RPMI8226 (cell line): ENCODE measurements around the gene MRPL36.
A peak's percentile ranks its signal among the peaks of the same experiment; 100 is the strongest.
"Not testable (repeated sequence)": the region's sequence is repeated elsewhere in the genome, so short reads cannot be mapped to it uniquely, and the experiment has no call there.

Experiments used
- DNase-seq: peaks from one replicate; pipeline ENCODE4 v3.0.0-alpha.2; 2015

Gene MRPL36

DNA sequence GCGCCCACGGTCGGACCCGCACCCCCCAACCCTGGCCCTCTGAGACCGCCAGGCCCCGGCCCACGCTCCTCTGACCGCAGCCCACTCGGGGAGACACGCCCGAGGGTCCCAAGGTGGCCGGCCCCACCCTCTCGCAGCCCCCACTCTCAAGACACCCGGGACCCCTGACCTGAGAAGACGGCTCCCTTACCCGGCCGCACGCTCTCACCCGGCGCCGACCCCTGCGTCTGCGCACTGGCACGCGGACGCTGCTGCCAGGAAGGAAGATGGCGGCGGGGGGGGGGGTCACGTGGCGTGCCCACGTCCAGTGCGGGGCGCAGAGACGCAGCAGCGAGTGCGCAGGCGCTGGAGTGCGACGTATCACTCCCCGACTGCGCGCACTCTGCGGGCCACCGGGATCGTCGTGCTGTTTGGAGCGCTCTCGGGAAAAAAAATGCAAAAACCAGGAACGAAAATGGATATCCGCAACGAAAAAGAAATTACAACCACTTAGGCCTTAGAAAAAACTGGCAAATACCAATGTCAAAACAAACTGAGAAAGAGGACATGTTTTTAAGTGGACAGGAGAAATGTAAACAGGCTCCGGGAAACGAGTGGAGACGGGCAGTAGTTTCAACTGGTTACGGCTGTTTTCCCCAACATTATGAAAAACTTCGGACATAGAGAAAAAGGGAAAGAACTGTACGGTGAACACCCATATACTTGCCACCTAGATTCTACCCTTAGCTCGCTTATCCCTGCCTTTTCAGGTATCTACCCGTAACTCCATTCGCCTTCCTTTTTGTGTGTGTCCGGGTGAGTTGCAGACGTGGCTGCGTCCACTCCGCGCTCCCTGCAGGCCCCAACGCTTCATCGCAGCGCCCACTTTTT lies at the start of gene MRPL36:
MRPL36 (minus strand) TSS at position 236 of the 870 bp plus-strand sequence. CDS start 902 bp downstream, outside the sequence.
- DNase-seq = peak; percentile 98

DNA sequence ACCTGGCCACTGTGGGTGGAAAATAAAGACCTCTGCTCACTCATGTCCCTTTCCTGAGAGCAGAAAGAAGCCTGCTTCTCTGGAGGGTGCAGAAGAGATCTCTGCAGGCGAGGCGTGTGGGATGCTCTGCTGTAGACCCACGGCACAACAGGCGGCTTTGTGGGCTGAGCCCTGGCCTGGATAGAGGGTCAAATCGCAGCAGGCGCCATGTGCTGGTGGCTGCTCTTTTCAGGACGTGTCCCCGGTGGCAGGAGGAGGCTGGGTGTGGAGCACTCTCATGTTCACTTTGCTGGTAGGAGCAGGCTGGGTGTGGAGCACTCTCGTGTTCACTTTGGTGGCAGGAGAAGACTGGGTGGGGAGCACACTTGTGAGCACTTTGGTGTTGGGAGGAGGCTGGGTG lies 48.0 kb upstream of the MRPL36 start:
- no peak for DNase-seq

DNA sequence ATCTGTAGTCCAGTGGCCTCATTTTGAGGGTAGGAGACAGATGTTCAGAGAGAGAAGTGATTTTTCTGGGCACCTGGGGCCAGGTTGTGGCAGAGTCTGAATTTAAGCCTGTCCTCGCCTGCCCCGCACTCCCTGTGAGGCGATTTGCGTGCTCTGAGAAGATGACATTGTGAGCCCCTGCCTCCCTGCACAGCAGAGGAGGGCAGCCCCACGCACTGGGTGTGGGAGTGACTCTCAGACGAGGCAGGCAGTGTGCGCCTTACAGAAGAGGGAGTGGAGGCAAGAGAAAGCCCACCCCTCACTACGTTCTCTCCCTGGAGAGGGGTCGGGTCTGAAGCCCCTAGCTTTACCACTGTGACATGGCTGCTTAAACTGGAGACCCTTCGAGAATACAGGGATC lies 47.4 kb upstream of the MRPL36 start:
- no peak for DNase-seq

DNA sequence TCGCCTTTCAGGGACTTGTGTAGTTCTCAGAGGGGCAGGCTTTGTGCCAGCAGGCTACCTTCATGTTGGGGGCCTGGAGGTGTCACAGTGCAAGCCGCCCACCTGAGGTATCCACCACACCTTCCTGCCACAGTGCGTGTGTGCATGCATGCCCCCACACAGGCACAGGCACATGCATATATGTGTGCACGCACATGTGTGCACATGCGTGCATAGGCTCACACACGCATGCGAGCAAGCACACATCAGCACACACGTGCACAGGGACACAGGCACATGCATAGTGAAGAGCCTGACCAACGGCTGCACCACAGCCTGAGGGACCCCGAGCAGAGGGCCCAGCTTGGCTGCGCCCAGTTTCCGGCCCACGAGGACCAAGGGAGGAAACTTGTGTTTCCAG lies 46.9 kb upstream of the MRPL36 start:
- DNase-seq = no peak

DNA sequence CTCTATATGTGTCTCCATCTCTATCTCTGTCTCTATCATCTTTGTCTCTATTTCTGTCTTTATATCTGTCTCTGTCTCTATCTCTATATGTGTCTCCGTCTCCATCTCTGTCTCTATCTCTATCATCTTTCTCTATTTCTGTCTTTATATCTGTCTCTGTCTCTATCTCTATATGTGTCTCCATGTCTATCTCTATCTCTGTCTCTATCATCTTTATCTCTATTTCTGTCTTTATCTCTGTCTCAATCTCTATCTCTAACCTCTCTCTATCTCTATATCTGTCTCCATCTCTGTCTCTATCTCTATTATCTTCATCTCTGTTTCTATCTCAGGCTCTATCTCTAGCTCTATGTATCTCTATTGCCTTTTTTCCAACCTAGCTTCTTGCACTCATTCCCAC lies 46.1 kb upstream of the MRPL36 start:
- DNase-seq = no peak

DNA sequence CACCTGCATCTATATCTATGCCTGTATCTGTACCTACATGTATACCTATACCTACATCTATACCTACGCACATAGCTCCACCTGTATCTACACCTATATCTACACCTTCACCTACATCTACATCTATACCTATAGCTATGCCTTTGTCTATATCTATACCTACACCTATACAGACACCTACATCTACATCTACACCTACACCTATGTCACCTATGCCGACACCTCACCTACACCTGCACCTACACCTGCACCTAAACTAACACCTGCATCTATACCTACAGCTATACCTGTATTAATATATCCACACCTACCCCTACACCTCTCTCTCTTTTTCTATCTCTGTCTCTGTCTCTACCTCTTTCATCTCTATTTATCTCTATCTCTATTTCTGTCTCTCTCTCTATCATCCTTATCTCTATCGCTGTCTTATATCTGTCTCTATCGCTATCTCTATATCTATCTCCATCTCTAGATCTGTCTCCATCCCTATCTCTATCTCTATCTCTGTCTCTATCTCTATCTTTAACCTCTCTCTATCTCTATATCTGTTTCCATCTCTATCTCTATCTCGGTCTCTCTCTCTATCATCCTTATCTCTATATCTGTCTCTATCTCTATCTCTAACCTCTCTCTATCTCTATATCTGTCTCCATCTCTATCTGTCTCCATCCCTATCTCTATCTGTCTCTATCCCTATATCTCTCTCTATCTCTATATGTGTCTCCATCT lies 45.2 kb upstream of the MRPL36 start:
- no peak for DNase-seq

DNA sequence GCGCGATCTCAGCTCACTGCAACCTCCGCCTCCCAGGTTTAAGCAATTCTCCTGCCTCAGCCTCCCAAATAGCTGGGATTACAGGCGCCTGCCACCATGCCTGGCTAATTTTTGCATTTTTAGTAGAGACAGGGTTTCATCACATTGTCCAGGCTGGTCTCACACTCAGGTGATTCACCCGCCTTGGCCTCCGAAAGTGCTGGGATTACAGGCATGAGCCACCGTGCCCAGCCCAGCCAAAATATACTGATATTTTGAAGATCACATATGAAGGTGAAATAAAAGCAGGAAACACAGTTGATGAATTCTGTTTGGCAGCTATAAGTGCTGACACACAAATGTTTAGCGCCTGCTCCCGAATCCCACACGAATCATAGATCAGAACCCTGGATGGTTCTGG lies 44.1 kb upstream of the MRPL36 start:
- not testable (repeated sequence) for DNase-seq

DNA sequence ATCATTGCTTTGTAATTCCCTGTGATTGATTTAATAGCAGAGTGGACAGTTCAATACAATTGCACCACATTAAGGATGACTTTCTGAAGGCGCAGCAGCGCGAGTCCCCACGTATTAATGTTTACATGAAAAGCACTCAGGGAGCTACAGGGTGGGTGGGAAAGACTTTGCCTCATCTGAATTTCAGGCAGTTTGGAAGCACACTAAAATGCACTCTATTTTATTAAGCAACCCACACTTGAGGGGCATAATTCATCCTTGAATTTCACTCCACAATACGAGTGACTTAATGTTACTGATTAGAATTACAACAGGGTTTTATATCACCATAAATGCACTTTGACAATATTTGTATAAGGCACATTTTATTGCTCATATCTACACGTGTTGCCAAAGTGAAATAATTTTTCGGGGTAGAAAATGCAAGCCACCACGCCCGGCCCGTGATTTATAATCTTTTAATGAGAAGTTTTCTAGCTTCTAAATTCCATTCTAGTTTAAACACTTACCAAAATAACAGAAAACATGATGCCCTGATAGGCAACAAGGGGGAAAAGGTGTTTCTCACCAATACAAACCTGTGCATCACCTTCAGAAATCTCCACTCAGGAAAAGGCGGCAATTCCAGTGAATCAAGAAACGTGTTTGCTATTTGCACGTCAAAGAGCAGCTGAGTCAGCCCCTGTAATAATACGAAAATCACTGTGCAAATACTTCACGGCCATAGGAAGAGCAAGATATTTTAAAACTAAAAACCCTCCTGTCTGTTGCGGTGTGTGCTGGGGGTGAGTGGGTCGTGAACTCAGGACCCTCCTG lies 42.6 kb upstream of the MRPL36 start:
- no peak for DNase-seq

DNA sequence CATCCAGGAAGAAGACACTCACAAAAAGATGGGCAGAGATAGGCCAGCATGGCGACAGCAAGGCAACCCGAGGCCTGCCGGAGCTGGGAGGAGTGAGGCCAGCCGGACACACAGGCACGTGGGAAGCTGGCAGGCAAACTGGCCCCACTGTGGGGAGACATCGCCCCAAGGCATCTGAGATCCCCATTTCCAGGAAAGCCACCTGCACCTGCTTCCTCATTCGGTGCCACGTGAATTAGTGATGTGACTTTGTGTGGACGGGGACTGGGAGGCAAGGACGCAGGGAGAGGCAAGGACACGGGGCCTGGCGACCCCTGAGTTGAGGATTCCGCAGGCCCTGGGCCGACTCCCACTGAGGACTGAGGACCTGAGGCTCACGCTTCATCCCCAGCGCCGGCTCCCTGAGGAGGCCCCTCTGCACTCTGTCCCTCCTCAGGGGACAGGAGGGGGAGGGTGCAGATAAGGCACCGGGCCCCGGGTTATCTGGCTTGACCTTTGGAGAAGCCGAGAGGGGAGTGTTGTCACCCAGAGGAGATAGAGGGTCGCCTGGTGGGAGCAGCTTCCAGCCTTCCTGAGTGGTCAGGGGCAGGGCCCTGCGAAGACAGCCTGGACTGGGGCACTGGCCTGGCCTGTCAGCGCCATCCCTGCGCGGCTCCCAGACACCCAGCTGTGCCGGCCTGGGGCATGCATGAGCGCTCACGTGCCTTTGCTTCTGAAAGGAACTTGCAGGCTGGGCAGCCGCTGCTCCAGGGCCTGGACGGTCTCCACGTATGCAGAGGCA lies 41.3 kb upstream of the MRPL36 start:
- no peak for DNase-seq

DNA sequence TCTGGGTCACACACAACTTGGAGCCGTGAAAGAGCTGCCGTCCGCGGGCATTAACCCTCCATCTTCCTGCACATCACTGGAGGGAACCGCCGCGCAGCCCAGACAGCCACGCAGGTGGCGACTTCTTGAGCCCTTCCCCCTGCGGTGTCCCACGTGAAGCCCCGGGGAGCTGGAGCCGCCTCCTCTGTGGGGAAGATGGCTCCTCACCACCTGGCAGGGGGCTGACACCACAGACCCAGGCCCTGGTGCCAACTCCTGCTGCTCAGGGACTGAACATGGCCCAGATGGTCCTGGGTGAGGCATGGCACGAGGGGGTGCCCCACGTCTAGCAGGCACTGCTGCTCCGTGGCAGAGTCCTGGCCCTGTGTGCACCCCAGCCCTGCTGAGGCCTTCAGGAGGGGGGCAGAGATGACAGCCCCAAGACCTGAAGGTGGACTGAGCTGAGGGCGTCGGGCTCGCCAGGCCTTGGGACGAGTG lies 40.5 kb upstream of the MRPL36 start:
- no peak for DNase-seq

DNA sequence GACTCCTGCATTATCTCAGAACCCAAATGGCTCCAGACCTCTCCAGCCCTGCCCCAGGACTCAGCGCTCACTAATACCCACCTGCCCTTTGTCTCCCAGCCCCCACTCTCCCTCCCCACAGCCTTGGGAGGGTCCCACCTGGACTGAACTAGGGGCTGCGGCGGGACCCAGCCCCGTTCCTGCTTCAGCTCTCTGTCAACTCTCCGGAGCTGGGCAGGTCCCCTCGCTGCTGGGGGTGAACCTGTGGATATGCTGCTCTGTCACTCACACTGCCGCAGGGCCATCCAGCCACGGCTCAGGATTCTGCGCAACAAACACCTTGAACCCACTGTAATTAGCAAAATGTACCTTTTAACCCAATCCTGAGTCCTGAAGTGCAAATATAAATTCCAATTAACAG lies 38.4 kb upstream of the MRPL36 start:
- DNase-seq = no peak

DNA sequence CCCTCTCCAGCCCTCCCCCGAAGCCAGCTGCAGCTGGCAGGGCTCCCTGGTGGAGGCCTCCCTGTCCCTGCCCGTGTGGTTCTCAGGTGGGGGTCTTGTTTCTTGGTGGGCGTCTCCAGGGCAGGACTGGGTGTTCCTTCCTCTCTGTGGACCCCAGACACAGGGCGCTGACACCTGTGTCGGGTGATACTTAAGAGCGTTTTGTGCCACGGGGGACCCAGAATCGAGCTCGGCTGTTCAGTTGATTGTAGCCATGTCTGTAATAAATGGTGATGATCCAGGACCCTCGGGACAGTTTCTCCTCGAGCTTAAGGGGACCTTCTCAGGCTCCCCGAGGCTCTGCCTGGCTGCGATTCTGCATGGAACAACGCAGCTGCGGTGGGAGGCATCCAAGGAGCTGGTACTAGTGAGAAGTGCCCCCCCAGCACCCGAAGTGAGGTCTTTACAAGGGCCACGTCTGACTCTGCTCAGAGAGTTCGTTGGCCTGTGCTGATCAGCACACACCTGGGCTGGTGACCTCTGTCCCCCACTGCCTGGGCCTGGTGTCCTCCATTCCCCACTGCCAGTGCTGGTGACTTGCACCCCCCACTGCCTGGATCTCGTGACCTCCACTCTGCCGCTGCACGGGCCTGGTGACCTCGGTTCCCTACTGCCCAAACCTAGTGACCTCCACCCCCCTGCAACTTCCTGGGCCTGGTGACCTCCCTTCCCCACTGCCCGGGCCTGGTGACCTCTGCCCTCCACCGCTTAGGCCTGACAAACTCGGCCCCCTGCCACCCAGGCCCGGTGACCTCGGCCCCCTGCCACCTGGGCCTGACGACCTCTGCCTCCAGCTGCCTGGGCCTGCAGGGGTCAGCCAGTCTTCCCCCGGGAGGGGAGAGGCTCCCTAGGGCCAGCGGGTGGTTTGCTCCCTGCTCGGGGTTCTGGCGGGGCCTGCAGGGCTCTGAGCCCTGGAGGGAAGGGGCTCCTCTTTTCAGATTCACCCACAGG lies 37.5 kb upstream of the MRPL36 start:
- DNase-seq = no peak

DNA sequence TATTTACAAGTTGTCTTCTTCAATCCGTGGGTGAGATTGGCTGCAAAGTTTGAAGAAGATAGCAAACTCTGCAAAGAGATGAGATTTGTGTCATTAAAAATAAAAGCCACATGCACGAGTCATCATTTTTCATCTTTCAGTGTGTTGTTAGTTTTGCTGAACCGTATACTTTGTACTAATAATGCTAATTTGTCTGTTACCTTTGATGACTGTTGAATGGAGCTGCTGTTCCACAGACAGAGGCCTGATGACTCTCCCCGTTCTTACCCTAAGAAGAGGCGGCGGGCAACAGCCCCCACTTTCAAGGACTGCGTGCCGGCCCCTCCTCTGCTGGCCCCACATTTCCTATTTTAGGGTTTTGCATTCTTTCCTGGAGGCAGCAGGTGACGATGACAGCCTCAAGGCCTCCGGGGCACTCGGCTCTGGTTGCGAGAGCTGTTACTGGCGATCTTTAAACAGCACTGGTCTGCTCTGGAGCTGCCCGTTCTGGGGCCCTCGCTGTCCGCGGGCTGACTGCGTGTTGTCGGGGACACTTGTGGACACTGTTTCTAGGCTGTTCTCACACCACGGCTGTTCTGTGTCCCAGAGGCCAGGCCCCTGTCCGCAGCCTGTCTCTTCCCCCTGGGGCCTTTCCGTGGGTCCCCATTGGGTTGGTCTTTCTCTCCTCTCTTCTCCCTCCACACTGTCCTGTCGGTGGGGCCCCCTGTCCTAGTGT lies 36.7 kb upstream of the MRPL36 start:
- peak; percentile 59 for DNase-seq

DNA sequence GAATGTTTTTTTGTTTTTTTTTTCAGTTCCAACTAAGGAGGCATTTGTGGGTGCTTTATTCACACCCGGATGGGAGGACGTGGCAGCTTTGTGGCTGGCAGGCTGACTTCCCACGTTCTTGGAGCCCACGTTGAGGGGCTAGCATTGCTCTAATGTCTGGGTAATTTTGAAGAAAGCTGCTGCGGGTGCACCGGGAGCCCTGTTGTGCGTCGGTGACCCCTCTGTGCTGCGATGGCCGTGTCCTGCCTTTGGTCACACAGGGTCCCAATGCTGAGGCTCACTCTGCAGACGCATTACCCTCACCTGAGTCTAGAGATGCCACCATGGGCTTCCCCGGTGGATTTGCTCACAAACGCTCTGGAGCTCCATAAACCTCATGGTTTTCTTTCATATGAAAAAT lies 35.8 kb upstream of the MRPL36 start:
- no peak for DNase-seq

DNA sequence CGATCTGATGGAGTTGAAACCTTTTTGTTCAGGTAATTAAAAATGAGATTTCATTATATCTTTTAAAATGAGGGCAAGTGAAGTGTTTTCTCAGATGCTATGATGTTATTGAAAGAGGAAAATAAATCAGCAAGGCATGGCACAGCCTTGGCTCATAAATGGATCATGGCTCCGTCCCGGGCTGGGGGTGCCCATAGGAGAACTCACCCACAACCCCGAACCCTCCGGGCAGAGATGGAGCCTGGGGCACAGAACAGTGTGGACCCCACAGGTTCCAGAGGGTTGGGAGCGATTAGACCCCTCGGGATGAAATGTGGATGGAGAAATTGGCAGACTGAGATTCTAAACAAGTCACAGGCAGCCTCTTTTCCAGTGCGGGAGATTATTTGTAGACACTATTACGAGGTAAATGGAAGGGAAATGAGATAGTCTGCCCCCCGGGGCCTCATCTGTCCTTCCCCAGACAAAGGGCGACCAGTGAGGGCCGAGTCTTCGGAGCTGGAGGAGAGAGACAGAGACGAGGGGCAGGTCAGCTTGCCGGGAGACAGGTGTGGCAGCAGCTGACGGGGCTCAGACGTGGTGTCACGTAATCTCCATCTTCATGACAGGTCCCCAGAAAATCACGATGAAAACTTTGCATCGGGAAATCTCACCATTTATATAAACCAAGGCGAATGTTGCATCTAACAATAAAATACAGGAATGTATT lies 35.2 kb upstream of the MRPL36 start:
- no peak for DNase-seq

DNA sequence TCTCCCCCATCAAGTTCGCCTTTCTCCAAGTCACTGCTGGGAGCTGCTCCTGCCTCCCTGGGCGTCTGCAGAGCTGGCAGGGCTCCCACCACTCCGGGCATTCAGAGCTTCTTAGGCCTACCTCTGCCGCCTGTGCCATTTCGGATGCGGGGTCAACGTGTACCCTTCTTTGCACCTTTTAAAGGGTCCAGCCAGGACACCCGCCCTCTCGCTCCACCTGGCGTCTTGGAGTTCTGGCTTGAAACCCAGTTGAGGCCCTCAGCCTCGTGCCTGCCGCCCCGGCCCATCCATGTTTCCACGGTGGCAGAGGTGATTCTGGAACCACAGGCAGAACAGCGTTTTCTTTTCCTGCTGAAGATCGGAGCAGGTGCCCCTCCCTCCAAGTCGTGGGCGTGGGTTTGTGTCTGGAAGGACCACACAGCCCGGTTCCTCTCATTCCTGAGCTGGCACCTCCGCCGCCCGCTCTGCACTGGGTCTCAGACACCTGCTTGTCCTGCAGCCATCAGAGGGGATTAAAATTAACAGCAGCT lies 34.5 kb upstream of the MRPL36 start:
- DNase-seq = no peak

DNA sequence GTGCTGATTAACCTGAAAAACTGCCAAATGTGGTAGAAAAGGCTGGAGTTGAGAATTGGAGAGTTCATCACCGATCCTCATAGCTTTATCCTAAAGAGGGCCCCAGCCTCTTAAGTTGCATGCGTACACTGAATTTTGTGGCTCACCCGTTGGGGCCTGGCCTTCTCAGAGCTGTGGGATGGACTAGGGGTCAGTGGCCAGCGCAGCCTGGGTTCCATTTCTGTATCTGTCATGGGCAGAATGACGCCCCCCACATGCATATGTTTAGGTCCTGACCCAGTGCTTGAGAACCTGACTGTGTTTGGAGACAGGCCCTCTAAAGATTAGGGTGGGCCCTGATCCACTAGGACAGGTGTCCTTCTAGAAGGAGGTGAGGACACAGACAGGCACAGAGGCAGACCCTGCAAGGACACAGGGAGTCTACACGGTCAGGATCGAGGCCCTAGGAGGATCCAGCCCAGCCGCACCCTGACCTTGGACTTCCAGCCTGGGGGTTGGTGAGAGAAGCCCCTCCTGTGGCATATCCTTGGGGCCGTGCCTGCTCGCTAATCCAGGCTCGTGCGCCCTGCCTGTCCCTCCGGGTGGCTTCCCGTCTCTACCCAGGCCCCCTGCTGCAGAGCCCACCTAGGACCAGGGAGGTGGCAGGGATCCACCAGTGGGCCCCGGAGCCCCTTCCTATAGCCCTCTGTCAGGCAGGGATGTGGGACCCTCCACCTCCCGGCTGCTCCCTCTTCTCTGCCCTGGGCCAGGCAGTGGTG lies 33.8 kb upstream of the MRPL36 start:
- DNase-seq = no peak

DNA sequence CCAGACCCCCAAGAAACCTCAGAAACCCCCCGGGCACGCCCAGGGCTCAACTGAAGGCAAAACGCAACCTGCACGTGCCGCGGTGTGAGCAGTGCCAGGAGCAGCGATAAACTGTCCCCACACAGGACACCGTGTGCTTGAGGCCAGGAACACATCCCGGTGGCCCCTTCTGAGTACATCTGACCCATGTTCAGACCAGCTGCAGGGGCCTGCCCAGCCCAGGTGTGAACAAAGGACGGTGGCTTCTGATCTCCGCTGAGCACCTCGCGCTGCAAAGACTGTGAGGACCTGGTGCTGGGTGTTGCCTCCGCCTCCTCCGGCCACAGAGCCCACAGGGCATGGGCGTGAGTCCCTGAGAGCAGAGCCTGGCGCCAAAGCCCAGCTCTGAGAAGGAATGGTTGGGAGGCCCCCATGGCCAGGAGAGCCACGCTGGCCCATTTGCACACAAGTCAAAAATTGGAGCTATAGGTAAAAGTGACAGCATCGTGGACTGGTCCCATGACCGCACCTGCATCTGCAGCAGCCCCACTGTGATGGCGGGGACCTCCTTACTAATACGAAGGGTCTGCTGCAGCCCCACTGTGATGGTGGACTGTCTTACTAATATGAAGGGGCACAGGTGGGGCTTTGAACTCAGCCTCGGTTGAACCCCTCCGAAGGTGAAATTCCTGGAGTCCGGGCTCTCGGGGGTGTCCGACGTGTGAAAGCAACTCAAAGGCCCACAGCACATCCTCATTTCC lies 33.0 kb upstream of the MRPL36 start:
- no peak for DNase-seq
